Measurements from ENCODE around the gene MARVELD1.
"Not testable (repeated sequence)": the region's sequence is repeated elsewhere in the genome, so short reads cannot be mapped to it uniquely, and the experiment has no call there.

The MARVELD1 gene

GRCh38 chr10:97713339-97713825, at the start of gene MARVELD1:
MARVELD1 (plus strand) TSS chr10:97713730; CDS start chr10:97713877, 147 bp downstream.
- DNase-seq (ENCODE audit: low read depth in 2 of 2) = no peak

- no peak for DNase-seq (ENCODE audit: low read depth in 2 of 2)
Measured at GRCh38 chr10:97664282-97664850, 49.2 kb upstream of the MARVELD1 start.

GRCh38 chr10:97666992-97667391, 46.5 kb upstream of the MARVELD1 start:
- DNase-seq (ENCODE audit: low read depth in 2 of 2) = no peak

DNA sequence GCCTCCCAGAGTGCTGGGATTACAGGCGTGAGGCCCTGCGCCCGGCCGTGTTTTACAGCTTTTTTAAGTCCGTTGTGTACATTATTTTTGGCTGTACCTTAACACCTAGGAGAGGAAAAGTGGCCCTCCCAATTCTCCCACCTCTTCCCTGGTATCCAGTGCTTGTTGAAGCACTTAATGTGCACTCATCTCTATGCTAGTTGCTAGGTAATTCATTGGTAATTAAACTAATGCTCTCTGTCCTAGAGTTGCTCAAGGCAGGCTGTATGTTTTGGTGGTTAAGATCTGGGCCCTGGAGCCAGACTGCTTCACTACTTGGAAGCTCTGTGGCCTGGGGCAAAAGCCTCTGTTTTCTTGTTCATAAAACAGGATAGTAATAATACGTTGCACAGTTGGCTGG, 46.1 kb upstream of the MARVELD1 start:
- DNase-seq (ENCODE audit: low read depth in 2 of 2) = no peak

DNA sequence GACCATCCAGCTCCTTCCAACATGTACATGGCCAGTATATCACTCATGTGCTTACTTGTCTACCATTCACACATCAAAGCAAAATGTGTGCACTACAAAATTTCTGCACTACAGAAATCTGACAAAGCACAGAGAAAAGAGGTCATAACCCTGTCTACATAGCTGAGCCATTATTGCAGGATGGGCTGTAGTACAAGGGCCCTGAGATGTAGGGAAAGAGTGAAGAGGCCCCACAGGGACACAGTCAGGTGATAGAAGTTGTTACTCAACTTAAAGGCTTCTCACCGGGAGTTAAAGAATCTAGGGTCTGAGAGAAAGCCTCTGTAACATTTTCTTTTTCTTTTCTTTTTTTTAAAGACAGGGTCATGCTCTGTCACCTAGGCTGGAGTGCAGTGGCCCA, 44.0 kb upstream of the MARVELD1 start:
- DNase-seq (ENCODE audit: low read depth in 2 of 2) = no peak

GRCh38 chr10:97673736-97674525, 39.6 kb upstream of the MARVELD1 start:
- DNase-seq (ENCODE audit: low read depth in 2 of 2) = no peak

GRCh38 chr10:97675222-97675621, 38.3 kb upstream of the MARVELD1 start:
- no peak for DNase-seq (ENCODE audit: low read depth in 2 of 2)

- DNase-seq (ENCODE audit: low read depth in 2 of 2) = peak in 1 of 2 donors; percentile 33
Measured at GRCh38 chr10:97676770-97677581, 36.6 kb upstream of the MARVELD1 start.

DNA sequence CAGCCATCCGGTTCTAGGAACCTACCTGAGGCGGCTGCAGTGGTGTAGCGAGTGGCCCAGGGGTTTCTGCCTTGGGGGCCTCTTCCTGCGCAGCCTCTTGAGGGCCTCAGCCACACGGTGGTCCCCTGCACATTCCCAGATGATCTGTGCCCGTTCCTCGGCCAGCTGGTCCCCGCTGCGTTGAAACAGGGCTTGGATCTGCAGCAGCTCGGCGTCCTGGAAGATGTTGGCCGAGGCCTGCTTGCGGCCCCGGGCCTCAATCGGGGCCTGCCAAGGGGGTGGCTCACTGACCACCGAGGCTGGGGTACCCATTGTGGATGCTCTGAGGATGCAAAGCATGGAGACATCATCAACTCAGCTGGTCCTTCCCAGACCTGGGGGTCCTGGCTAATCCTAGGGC, 33.9 kb upstream of the MARVELD1 start:
- DNase-seq (ENCODE audit: low read depth in 2 of 2) = no peak

DNA sequence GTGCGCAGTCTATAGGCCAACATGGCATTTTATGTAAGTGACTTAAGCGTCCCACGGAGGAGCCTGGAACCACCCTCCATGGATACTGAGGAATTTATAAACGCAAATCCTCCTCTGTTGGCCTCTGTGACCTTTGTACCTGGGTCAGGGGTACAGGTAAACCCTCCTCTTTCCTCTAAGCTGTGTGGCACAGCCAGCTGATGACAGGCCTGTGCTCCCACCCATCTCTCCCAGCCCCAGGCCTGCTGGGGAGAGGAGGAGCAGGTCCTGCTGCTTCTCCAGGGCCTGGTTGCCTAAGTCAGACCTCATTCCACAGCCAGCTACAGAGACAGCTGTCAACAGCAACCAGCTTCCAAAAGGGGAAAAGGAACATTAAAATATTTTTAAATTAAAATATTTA, 31.5 kb upstream of the MARVELD1 start:
- no peak for DNase-seq (ENCODE audit: low read depth in 2 of 2)

GRCh38 chr10:97683556-97684367, 29.8 kb upstream of the MARVELD1 start:
- no peak for DNase-seq (ENCODE audit: low read depth in 2 of 2)

- DNase-seq (ENCODE audit: low read depth in 2 of 2) = not testable (repeated sequence)
Measured at GRCh38 chr10:97684368-97684713, 29.2 kb upstream of the MARVELD1 start.

DNA sequence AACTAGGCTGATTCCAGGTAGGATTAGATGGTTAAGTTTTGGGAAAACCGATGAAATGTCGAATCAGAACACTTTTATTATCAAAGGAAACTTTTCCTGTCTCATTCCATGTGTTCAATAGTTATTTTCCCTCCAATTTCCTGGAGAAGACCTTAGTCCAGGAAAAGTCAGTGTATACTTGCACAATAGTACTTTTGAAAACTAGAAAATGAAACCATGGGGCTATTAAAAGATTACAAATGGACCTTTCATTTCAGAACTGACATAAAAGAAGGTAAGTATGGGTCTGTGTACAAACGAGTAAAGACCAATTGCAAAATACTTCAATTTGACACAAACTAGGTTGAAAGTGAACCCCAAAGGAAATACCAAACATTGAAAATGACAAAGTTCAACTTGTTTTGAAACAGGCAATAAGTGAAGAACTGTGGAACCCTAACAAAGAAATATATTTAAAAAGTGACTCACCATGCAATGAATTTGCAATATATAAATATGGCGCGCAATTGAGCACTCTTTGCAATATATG, 28.6 kb upstream of the MARVELD1 start:
- no peak for DNase-seq (ENCODE audit: low read depth in 2 of 2)

DNA sequence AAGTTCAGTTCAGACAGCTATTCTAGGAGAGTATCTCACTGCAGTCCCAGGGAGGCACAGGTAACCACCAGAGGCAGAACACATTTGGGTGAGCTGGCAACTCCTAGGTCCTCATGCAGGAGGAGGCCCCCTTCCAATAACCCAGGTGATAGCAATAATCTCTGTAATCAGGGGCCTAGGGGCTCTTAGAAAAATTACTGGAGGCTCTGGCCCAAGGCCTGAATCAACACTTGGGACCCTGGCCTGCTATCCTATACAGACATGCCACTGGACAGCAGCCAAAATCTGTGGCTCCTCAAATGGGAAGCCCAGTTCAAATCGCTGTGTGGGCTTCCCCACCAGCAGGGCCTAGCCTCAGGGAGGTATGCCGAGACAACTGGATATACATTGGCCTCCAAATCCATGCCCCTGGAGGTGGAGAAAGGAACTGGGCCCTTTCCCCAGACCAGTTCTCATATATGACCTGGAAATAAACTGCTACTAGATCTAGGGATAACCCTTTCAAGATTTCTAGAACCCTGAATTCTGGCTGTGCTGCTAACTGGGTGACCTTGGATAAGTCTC, 28.1 kb upstream of the MARVELD1 start:
- DNase-seq (ENCODE audit: low read depth in 2 of 2) = no peak

DNA sequence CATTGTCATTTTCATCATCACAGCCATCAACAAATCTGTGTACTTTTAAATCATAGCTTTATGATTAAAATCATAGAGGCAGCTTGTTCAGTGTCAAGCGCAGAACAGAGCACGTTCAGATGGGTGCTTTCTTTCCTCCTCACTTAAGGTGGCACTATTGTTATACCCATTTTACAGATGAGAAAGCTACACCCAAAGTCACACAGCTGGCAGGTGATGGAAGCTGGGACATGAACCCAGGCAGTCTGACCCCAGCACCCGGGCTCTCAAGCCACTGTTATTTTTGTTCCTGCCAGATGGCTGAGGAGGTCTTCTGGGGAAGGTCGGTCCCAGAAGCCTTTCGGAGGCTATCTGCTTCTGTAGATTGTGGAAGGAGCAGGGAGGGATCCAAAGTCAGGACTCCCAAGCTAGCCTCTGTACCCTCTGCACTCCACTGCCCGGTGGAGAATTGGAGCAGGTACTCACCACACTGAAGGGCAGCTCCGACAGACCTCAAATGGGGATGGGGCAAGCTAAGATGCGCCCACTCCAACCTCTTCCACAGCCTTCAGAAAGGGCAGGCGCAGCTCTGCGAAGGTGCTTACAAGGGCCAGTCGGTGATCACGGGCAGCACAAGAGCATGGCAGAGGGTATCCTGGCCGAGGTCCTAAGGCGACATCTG, 27.1 kb upstream of the MARVELD1 start:
- no peak for DNase-seq (ENCODE audit: low read depth in 2 of 2)

- peak; percentile 90 to 97 for DNase-seq (ENCODE audit: low read depth in 2 of 2)
Measured at GRCh38 chr10:97686962-97687784, 26.4 kb upstream of the MARVELD1 start, which contains the start of gene AVPI1. AVPI1 (minus strand) TSS chr10:97687241; CDS start chr10:97679905, 7,336 bp downstream.

- DNase-seq (ENCODE audit: low read depth in 2 of 2) = no peak
Measured at GRCh38 chr10:97687785-97688781, 25.4 kb upstream of the MARVELD1 start.

- no peak for DNase-seq (ENCODE audit: low read depth in 2 of 2)
Measured at GRCh38 chr10:97689559-97690020, 23.9 kb upstream of the MARVELD1 start.

Data from stimulated activated CD8-positive, alpha-beta memory T cell treated with anti-CD3 and anti-CD28 coated beads, Interleukin-7, amount 100 ng/mL, for 4 hours (primary cell).